HG03442 (cell line): Measurements from ENCODE around the gene NPBWR2.
"Not testable (repeated sequence)": the region's sequence is repeated elsewhere in the genome, so short reads cannot be mapped to it uniquely, and the experiment has no call there.

ENCODE experiments used
- ATAC-seq: cut with Tn5 transposase; IDR thresholded peaks from one replicate; pipeline ENCODE4 v1.9.1; 2021; ENCODE audit warnings: mild to moderate bottlenecking, moderate library complexity; ENCODE audit not compliant: unreplicated experiment

The NPBWR2 gene

DNA sequence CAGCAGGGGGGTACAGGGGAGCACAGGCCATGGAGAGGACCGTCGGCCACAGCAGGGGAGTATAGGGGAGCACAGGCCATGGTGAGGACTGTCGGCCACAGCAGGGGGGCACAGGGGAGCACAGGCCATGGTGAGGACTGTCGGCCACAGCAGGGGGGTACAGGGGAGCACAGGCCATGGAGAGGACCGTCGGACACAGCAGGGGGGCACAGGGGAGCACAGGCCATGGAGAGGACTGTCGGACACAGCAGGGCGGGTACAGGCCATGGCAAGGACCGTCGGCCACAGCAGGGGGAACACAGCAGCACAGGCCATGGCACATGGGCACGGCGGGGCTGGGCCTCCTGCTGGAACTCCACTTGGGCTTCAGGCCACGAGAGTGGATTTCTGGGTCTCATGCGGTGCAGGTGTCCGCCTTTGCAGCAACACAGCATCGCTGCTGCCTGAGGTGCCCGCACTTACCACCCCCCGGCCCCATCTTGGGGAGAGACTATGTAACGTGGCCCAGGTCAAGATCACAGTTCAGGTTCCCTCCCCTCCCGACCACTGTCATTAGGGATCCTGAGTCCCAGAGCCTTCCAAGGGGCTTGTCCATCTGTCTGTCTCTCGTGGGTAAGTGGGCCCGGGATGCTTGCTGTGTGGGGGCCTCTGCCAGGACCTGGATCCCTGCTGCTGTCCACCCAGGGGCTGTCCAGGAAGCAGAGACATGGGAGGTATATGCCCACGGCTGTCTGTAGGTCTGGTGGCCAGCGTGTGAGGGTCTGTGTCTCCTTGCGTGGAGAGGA lies 2.5 kb downstream of the NPBWR2 start:
- ATAC-seq = no peak

DNA sequence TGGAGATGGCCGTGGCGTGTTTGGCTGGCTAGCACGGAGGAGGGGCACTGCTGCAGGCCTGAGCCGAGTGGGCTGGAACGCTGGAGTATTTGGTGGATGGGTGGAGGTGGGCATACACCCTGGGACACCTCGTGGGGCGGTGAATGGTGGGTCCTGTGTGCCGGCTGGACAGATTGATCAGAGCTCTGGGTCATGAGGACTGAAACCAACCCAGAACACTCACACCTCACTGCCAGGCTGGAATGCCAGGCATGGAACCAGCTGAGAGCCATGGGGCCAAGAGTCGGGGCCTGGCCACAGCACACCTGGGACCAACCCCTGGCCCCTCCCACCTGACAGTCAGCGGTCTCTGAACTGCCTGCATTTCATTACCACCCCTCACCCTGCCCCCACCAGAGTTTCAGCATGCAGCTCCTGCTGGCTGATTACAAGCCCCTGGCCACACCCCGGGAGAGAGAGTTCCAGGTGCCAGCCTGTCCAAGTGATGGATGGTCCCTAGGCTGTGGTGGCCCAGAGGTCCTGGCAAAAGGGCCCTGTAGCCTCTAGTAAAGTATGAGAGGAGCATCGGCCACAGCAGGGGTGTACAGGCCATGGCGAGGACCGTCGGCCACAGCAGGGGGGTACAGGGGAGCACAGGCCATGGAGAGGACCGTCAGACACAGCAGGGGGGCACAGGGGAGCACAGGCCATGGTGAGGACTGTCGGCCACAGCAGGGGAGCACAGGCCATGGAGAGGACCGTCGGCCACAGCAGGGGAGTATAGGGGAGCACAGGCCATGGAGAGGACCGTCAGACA lies 3.3 kb downstream of the NPBWR2 start:
- ATAC-seq = no peak

- ATAC-seq = no peak
These were observed 4.6 kb downstream of the NPBWR2 start for GRCh38 chr20:64102647-64103354.

- ATAC-seq = no peak
These were observed 5.4 kb downstream of the NPBWR2 start for GRCh38 chr20:64101731-64102621.

- no peak for ATAC-seq
These were observed 6.2 kb downstream of the NPBWR2 start for GRCh38 chr20:64100946-64101688.

- no peak for ATAC-seq
These were observed 6.8 kb downstream of the NPBWR2 start for GRCh38 chr20:64100566-64100888.

GRCh38 chr20:64099880-64100565 lies 7.3 kb downstream of the NPBWR2 start:
- no peak for ATAC-seq

DNA sequence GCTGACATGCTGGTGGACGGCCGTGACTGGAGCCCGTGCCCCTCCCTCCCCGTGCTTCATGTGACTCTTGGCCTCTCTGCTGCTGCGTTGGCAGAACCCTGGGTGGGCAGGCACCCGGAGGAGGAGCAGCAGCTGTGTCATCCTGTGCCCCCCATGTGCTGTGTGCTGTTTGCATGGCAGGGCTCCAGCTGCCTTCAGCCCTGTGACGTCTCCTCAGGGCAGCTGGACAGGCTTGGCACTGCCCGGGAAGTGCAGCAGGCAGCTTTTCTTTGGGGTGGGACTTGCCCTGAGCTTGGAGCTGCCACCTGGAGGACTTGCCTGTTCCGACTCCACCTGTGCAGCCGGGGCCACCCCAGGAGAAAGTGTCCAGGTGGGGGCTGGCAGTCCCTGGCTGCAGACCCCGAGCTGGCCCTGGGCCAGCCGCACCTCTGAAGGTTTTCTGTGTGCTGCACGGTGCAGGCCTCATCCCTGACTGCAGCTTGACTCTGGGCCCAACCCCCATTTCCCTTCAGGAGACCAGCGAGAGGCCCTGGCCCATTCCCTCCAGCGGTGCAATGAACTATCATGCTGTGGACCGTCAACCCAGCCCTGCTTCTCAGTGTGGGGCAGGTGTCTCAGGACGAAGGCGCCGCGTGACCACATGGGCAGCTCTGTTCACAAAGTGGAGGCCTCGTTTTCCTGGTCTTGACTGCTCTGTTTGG lies 8.1 kb downstream of the NPBWR2 start:
- ATAC-seq = no peak

DNA sequence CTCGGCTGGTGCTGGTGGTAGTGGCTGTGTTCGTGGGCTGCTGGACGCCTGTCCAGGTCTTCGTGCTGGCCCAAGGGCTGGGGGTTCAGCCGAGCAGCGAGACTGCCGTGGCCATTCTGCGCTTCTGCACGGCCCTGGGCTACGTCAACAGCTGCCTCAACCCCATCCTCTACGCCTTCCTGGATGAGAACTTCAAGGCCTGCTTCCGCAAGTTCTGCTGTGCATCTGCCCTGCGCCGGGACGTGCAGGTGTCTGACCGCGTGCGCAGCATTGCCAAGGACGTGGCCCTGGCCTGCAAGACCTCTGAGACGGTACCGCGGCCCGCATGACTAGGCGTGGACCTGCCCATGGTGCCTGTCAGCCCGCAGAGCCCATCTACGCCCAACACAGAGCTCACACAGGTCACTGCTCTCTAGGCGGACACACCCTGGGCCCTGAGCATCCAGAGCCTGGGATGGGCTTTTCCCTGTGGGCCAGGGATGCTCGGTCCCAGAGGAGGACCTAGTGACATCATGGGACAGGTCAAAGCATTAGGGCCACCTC lies 8.8 kb downstream of the NPBWR2 start:
- no peak for ATAC-seq

DNA sequence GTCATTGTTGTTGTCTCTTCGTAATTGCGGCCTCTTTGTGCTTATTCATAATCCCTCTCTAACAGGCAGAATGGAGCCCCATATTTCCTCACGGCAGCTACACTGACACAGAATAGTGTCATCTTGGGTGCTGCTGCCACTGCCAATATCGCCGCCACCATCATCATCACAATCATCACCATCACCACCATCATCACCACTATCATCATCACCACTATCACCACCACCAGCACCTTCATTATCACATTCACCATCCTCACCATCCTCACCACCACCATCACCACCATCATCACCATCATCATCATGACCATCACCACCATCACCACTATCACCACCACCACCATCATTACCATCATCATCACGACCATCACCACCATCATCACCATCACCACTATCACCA lies 10.8 kb downstream of the NPBWR2 start:
- no peak for ATAC-seq

- ATAC-seq = no peak
These were observed 11.4 kb downstream of the NPBWR2 start for GRCh38 chr20:64095927-64096326.

DNA sequence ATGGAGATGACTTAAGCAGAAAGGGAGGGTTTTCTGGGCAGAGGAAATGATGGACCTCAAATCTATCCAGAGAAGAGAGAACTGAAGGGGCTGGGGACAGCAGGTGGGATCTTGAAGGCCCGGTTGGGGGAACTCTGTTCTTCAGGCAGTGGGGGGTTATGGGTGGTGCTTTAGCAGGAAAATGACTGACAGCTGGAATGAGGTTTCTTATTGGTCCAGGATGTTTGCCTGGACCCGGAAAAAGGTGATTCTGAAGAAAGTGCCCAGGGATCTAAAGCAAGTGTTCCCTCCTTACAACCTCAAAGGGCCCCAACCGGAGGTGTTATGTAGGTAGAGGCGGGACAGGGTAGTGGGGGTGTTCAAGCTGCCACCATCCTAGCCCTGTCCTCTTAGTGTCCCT lies 11.9 kb downstream of the NPBWR2 start:
- ATAC-seq = no peak

GRCh38 chr20:64093013-64093503 lies 14.3 kb downstream of the NPBWR2 start:
- no peak for ATAC-seq

DNA sequence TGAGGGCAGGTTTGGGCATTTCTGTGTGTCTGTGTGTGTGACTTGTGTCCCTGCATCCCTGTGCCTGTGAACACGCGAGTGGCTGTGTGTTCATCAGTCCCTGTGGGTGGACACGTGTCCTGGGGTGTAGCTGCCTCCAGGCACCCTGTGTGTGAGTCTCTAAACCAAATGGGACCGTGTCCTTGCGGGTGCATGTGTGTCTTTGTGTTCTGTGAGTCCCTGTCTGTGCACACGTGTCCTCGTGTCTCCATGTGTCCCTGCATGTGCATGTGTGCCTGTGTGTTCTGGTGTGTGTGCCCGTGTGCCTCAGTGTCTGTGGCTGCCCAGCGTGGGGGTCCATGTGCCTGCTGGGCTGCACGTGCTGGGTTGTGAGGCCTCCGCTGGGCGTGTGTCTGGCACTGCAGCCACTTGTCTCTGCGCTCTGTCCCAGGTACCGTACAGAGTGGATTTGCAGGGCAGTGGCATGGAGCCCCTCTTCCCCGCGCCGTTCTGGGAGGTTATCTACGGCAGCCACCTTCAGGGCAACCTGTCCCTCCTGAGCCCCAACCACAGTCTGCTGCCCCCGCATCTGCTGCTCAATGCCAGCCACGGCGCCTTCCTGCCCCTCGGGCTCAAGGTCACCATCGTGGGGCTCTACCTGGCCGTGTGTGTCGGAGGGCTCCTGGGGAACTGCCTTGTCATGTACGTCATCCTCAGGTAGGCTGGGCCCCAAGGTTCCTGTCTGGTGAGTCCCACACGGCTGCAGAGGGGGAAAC lies 14.9 kb downstream of the NPBWR2 start:
- no peak for ATAC-seq

DNA sequence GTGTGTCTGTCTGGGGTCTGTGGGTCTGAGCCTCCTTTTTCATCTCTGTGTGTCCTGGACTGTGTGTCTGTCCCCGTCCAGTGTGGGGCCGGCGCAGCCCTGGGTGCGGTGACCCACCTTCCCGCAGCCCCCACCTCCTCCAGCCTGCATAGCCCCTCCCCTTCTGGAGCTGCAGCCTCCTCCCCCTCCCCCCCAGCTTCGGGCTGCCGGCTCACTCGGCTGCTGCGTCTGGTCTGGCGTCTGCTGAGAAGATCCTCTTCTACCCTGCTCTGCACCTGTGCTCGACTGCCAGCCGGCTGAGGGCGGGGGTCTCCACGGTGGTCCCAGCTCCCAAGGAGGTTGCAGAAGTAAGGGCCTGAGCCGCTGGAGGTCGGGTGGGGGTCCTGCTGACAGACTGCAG lies 15.6 kb downstream of the NPBWR2 start:
- no peak for ATAC-seq

DNA sequence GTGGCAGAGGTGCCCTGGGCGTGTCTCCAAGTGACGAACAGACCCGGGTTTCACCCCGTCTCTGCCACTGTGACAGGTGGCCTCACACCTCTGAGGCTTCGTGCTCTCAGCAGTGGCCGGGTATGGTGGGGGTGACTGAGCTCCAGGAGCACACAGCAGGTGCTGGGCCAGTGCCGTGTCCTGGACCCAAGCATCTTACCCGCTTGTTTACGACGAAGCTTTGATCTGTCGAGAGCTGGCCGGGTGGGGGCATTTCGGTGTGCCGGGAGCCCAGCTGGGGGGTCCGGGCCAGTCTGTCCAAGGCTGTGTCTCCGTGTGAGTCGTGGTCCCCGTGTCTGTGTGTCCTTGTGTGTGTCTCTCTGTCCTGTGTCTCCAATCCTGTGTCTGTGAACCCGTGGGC lies 16.0 kb downstream of the NPBWR2 start:
- no peak for ATAC-seq

DNA sequence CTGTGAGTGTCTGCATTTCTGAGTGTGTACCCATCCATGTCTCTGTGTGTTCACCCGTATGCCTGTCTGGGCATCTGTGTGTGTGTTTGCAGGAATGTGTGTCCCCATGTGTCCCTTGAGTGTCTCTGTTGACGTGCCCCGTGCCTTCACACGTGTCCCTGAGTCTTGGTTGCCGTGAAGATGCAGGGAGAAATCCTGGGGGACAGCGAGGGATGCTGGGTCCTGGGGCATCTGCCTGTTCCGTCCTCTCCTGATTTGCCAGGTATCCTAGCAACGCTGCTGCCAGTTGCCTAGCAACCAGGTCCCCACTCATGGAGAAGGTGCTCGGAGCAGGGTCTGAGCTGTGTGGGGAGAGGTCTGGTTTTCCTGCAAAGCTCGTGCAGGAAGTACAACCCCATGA lies 17.2 kb downstream of the NPBWR2 start:
- ATAC-seq = no peak

GRCh38 chr20:64088586-64088985 lies 18.8 kb downstream of the NPBWR2 start:
- ATAC-seq = not testable (repeated sequence)
